GM12892 (cell line): ENCODE data around the gene ABLIM1.
A peak's percentile ranks its signal among the peaks of the same experiment; 100 is the strongest.

ENCODE experiments used
- DNase-seq: peaks from one replicate; pipeline ENCODE4 v3.0.0; 2011; ENCODE audit not compliant: insufficient read length
- FAIRE-seq: peaks from 2 replicates; lab custom pipeline; 2011; peaks lifted over from hg19 to GRCh38; lab: Jason Lieb, UNC
- POLR2A ChIP-seq: IDR thresholded peaks from 2 replicates; pipeline ENCODE4 v1.6.1; 2011; ENCODE audit warnings: low read depth, low read length, control low read depth
- POLR2AphosphoS5 ChIP-seq: IDR thresholded peaks from 2 replicates; pipeline ENCODE4 v1.6.1; 2011; ENCODE audit warnings: low read depth, low read length, control low read depth
- TAF1 ChIP-seq: IDR thresholded peaks from 2 replicates; pipeline ENCODE4 v1.6.1; 2011; ENCODE audit warnings: low read depth, mild to moderate bottlenecking, control low read depth, low read length, borderline replicate concordance

Gene ABLIM1

GRCh38 chr10:114388275-114388674 is 269.8 kb downstream of the ABLIM1 start:
- peak; percentile 82 for FAIRE-seq
- TF ChIP-seq POLR2AphosphoS5 (no peak), POLR2A (no peak), TAF1 (no peak)
- no peak for DNase-seq

- DNase-seq, result no peak
- no peak for TF ChIP-seq POLR2A
- no peak for TF ChIP-seq TAF1
- TF ChIP-seq POLR2AphosphoS5, result no peak
- FAIRE-seq, result no peak
These were observed 270.3 kb downstream of the ABLIM1 start for GRCh38 chr10:114387784-114388183.

- TF ChIP-seq POLR2A (no peak), POLR2AphosphoS5 (no peak), TAF1 (no peak)
- no peak for FAIRE-seq
- no peak for DNase-seq
These were observed 271.6 kb downstream of the ABLIM1 start for GRCh38 chr10:114386452-114386851.

DNA sequence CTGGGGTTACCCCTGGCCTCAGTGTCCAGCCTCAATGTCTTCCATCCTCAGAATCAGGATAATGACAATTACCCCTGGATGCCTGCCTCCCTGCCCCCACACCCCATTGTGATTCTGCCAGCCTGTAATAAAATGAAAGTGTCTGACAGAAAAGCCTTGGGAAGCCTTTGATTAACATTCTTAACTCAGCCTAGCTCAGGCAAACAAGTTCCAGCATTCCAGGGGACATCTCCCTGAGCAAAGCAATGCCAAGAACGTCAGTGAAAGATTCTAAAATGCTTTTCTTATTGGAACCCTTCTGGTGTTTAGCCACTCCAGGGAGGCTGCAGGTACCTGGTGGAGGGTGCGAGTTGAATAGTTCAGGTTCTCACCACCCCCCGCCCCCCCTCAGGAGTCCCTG is 272.5 kb downstream of the ABLIM1 start:
- FAIRE-seq (no peak), DNase-seq (no peak)

GRCh38 chr10:114384601-114385000 is 273.5 kb downstream of the ABLIM1 start:
- TF ChIP-seq TAF1 (no peak), POLR2AphosphoS5 (no peak), POLR2A (no peak)
- FAIRE-seq, result no peak
- no peak for DNase-seq

More for the DNA sequence above, 272.5 kb downstream of the ABLIM1 start:
- no peak for TF ChIP-seq POLR2AphosphoS5
- no peak for TF ChIP-seq TAF1
- no peak for TF ChIP-seq POLR2A

GRCh38 chr10:114384181-114384580 is 273.9 kb downstream of the ABLIM1 start:
- no peak for DNase-seq
- FAIRE-seq, result no peak
- no peak for TF ChIP-seq TAF1
- no peak for TF ChIP-seq POLR2AphosphoS5
